HEK293T (cell line): ENCODE measurements around the gene SERINC3.

Experiments used
- ARNT ChIP-seq: fragments of 450-650 bp; IDR thresholded peaks from 2 replicates; pipeline ENCODE4 v1.6.1; 2017; ENCODE audit warnings: mild to moderate bottlenecking
- BHLHE40 ChIP-seq: fragments of 450-650 bp; IDR thresholded peaks from 2 replicates; pipeline ENCODE4 v1.6.1; 2016; ENCODE audit warnings: mild to moderate bottlenecking, moderate library complexity, borderline replicate concordance
- FOXA1 ChIP-seq: fragments of 450-650 bp; IDR thresholded peaks from 2 replicates; pipeline ENCODE4 v1.6.1; 2016; ENCODE audit warnings: mild to moderate bottlenecking
- FOXK2 ChIP-seq: fragments of 450-650 bp; IDR thresholded peaks from 2 replicates; pipeline ENCODE4 v1.6.1; 2016; ENCODE audit warnings: mild to moderate bottlenecking
- FOXM1 ChIP-seq: fragments of 450-650 bp; IDR thresholded peaks from 2 replicates; pipeline ENCODE4 v1.6.1; 2017; ENCODE audit warnings: mild to moderate bottlenecking, borderline replicate concordance
- HDGF ChIP-seq: fragments of 450-650 bp; IDR thresholded peaks from 2 replicates; pipeline ENCODE4 v1.6.1; 2017; ENCODE audit warnings: antibody characterized with exemption, borderline replicate concordance
- L3MBTL2 ChIP-seq: fragments of 450-650 bp; conservative IDR thresholded peaks from 2 replicates; pipeline ENCODE4 v1.6.1; 2016; ENCODE audit warnings: mild to moderate bottlenecking
- SP1 ChIP-seq: fragments of 450-650 bp; IDR thresholded peaks from 2 replicates; pipeline ENCODE4 v1.6.1; 2017
- SUZ12 ChIP-seq: fragments of 450-650 bp; IDR thresholded peaks from 2 replicates; pipeline ENCODE4 v1.6.1; 2016; ENCODE audit warnings: mild to moderate bottlenecking
- TF ChIP-seq, protein P1 (sequence below): fragments of 450-650 bp; IDR thresholded peaks from 2 replicates; pipeline ENCODE4 v1.6.1; 2016

GRCh38 chr20:44549123-44549522 lies 27.3 kb upstream of the SERINC3 start:
- no peak for TF ChIP-seq L3MBTL2
- no peak for TF ChIP-seq FOXK2
- TF ChIP-seq, protein P1, sequence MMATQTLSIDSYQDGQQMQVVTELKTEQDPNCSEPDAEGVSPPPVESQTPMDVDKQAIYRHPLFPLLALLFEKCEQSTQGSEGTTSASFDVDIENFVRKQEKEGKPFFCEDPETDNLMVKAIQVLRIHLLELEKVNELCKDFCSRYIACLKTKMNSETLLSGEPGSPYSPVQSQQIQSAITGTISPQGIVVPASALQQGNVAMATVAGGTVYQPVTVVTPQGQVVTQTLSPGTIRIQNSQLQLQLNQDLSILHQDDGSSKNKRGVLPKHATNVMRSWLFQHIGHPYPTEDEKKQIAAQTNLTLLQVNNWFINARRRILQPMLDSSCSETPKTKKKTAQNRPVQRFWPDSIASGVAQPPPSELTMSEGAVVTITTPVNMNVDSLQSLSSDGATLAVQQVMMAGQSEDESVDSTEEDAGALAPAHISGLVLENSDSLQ, result no peak
- TF ChIP-seq SUZ12, result no peak
- TF ChIP-seq ARNT, result no peak
- no peak for TF ChIP-seq SP1
- TF ChIP-seq HDGF, result no peak
- no peak for TF ChIP-seq FOXA1
- TF ChIP-seq BHLHE40, result no peak
- no peak for TF ChIP-seq FOXM1
